ENCODE data around the gene NREP. TPM values are rescaled to one million over a fixed set of nuclear protein-coding genes. Genes with fewer than 3 reads are reported as not detected.

NREP gene
- total RNA-seq, 1 donor from 2014 or later, result 536 TPM

DNA sequence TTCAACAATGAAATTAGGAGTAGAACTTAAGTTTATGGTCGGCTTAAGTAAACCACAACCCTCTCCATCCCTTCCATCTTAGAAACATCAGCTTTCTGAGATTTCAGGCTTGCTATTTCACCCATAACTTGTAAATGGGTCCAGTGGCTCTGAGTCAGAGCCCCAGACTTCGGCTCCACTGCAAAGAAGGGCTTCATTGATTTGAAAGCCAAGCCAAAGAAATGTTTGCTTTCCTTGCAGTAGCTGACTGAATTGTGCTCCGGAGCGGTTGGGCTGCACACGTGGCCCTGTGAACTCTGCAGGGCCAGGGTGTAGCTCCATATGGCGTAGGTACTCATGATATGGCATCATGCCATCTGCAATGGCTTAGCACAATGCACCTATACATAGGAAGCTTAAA lies 57.0 kb downstream of the NREP start:
- DNase-seq (ENCODE audit: low spot score in 2 of 2) (no peak), FAIRE-seq (no peak)

GRCh38 chr5:111699324-111699723 lies 57.7 kb downstream of the NREP start:
- FAIRE-seq (no peak), DNase-seq (ENCODE audit: low spot score in 2 of 2) (no peak)

- no peak for DNase-seq (ENCODE audit: low spot score in 2 of 2)
- no peak for FAIRE-seq
These were observed 58.9 kb downstream of the NREP start for GRCh38 chr5:111697881-111698757.

GRCh38 chr5:111697215-111697614 lies 59.8 kb downstream of the NREP start:
- DNase-seq (ENCODE audit: low spot score in 2 of 2), result no peak
- no peak for FAIRE-seq

- DNase-seq (ENCODE audit: low spot score in 2 of 2) (no peak), FAIRE-seq (no peak)
These were observed 61.0 kb downstream of the NREP start for GRCh38 chr5:111695991-111696390.

GRCh38 chr5:111694133-111694532 lies 62.9 kb downstream of the NREP start:
- no peak for FAIRE-seq
- no peak for DNase-seq (ENCODE audit: low spot score in 2 of 2)

DNA sequence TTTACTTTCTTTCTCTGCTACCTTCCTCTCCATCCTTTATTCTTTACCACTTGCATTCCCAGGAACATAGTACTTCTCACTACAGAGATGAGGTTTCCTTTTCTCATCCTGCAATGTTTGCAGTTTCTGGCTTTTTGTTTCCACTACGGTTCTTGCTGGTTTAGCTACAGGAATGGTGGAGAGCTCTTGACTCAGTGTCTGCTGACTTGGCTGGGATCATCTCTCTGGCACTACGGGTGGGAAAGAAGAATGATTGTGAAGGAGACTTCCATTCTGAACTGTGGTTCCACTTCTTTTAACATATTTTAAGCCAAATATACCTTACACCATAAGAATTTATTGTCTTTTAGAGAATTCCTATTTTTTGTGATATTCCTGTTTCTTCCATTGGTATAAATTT lies 65.1 kb downstream of the NREP start:
- DNase-seq (ENCODE audit: low spot score in 2 of 2), result no peak
- FAIRE-seq, result no peak

DNA sequence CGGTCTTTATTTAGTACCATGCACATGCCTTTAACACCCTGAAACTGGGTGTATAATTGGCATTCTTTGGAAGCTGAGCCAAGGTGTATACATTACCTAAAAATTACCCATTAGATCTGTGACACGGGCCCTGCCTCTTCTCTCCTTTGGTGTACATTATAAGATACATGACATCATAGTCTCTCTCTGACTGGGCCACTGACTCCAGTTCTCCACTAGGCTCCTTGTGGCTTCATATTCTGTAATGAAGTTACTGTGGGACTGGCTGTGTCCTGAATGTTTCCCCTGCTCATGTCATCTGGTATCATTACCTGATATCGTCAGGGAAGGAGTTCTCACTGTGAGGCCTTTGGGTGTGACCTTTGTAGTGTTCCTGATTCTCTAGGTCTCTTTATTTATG lies 65.5 kb downstream of the NREP start:
- no peak for FAIRE-seq

GRCh38 chr5:111689357-111689935 lies 67.5 kb downstream of the NREP start:
- FAIRE-seq (no peak), DNase-seq (ENCODE audit: low spot score in 2 of 2) (no peak)

More for the DNA sequence above, 65.5 kb downstream of the NREP start:
- no peak for DNase-seq (ENCODE audit: low spot score in 2 of 2)

GRCh38 chr5:111685969-111686368 lies 71.0 kb downstream of the NREP start:
- FAIRE-seq (no peak), DNase-seq (ENCODE audit: low spot score in 2 of 2) (no peak)

DNA sequence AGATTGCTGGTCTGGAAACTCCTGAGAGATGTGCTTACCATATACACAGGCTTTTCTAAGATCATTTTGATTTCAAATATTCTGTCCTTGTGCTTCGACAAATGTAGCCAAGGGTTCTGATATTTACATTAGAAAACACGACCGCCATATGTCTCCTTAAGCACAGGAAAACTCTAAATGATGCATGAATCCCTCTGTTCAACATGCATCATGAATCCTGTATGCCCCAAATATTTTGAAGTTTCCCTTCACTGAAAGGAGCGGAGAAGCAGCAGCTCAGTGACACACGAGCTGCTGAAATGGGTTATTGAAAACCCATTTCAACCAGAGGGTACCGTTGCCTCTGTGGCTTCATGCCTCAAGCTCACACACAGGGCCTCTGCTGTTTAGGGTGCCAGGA lies 74.4 kb downstream of the NREP start:
- DNase-seq (ENCODE audit: low spot score in 2 of 2) (no peak), FAIRE-seq (no peak)

DNA sequence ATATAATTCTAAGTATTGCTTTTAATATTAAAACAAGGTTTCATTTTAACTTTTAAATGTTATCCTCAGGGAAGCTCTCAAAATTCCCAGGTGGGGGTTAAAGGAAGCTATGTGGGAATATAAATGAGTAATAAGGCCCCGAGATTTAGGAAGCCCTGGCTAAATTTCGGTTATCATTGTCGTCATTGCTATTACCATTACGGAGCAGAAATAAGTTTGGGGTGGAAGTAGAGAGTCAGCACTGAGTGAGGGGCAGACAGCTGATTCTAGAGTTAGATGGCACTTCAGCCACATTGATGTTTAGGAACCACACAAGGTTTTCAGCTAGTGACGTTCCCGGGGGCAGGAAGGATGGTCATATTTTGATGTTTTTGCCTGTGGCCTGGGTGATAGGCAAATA lies 74.9 kb downstream of the NREP start:
- DNase-seq (ENCODE audit: low spot score in 2 of 2) (no peak), FAIRE-seq (no peak)

GRCh38 chr5:111681414-111682120 lies 75.4 kb downstream of the NREP start:
- FAIRE-seq, result no peak
- no peak for DNase-seq (ENCODE audit: low spot score in 2 of 2)

DNA sequence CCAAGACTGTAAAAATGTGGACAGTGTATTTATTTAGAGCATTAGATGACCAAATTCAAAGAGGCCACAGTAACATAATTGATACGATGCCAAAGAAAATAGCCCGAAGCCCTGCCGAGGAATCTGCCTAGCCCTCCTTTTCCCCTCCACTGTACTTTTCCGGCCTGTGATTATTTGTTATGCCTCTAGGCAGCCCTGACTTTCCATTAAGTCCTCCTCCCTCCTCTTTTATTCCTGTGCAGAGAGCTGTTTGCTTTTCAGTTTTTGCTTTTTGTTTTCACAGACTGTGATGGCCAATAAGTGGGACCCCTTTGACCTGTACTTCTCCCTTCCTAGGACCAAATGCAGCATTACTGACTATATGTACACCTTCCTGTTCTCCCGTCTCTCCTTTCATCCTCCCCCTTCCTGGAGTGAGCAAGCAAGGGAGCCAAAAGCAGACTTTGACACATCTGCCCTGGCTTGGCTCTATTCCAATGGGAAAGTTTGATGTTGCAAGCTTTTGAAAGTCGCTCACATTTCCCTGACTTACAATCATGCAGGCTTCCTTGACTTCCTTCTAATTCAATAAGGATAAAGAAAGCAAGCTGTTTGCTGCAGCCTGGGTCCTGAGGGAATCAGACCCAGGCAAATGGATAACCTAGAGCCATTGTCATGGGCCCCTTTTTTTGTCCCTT lies 76.1 kb downstream of the NREP start:
- FAIRE-seq, result no peak
- peak in 1 of 2 donors; percentile 11 for DNase-seq (ENCODE audit: low spot score in 2 of 2)

DNA sequence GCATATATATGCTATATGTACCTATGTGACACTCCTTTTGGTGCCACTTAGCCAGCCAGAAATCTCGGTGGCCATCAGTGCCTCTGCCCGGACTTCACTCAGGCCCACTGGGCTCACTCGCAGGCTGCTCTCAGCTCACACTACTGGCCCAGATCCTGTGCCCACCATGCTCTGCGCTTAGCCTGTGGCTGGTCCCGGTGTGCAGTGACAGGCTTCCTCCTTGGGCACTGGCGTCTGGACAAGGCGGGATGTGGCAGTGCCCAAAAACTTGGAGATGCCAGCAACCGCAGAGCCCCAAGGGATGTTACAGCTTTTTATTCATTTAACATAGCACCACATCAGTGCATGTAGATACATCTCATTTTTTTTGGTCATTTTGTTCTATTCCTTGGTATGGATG lies 77.4 kb downstream of the NREP start:
- FAIRE-seq (no peak), DNase-seq (ENCODE audit: low spot score in 2 of 2) (no peak)

Small RNAs within 50 kb of the gene (small RNA-seq; reads per million reads assigned to genes)
- gene RN7SKP57, result not detected

Other genes starting within 250 kb of the NREP start
- 37.1 TPM for gene STARD4, start 244.7 kb downstream of the NREP start, total RNA-seq